ENCODE measurements around the gene ABCA12.

Gene ABCA12

DNA sequence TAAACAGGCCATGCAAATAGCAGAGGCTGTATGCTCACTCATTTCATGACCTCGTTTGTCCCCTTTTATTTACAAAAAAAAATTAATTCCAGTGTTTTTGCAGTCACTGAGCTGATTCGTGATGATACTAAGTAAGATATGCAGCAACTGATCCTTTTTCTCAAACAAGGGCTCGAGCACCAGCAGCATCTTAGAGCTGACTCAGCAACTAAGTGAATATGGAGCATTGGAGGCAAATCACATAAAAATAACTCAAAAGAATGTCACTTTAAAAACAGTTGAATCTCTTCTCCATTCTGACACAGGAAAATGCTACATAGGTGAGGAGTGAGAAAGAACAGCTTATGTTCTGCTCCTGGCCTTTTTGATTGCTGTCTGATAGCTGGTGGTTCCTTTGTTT is 152.8 kb downstream of the ABCA12 start:
- no peak for TF ChIP-seq TCF12 (IDR thresholded peaks at IDR 0.05; ENCODE audit: low read depth)
- TF ChIP-seq CEBPB (IDR thresholded peaks at IDR 0.05), result no peak
- TF ChIP-seq CREB1 (IDR thresholded peaks at IDR 0.05; ENCODE audit: low read depth), result no peak
- TF ChIP-seq RAD21 (IDR thresholded peaks at IDR 0.05; ENCODE audit: low read depth), result no peak
- TF ChIP-seq, protein P1, sequence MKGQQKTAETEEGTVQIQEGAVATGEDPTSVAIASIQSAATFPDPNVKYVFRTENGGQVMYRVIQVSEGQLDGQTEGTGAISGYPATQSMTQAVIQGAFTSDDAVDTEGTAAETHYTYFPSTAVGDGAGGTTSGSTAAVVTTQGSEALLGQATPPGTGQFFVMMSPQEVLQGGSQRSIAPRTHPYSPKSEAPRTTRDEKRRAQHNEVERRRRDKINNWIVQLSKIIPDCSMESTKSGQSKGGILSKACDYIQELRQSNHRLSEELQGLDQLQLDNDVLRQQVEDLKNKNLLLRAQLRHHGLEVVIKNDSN (IDR thresholded peaks at IDR 0.05), result no peak
- TF ChIP-seq EP300 (IDR thresholded peaks at IDR 0.05; ENCODE audit: borderline replicate concordance), result no peak
- TF ChIP-seq, protein P2, sequence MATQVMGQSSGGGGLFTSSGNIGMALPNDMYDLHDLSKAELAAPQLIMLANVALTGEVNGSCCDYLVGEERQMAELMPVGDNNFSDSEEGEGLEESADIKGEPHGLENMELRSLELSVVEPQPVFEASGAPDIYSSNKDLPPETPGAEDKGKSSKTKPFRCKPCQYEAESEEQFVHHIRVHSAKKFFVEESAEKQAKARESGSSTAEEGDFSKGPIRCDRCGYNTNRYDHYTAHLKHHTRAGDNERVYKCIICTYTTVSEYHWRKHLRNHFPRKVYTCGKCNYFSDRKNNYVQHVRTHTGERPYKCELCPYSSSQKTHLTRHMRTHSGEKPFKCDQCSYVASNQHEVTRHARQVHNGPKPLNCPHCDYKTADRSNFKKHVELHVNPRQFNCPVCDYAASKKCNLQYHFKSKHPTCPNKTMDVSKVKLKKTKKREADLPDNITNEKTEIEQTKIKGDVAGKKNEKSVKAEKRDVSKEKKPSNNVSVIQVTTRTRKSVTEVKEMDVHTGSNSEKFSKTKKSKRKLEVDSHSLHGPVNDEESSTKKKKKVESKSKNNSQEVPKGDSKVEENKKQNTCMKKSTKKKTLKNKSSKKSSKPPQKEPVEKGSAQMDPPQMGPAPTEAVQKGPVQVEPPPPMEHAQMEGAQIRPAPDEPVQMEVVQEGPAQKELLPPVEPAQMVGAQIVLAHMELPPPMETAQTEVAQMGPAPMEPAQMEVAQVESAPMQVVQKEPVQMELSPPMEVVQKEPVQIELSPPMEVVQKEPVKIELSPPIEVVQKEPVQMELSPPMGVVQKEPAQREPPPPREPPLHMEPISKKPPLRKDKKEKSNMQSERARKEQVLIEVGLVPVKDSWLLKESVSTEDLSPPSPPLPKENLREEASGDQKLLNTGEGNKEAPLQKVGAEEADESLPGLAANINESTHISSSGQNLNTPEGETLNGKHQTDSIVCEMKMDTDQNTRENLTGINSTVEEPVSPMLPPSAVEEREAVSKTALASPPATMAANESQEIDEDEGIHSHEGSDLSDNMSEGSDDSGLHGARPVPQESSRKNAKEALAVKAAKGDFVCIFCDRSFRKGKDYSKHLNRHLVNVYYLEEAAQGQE (IDR thresholded peaks at IDR 0.05; ENCODE audit: low read depth), result no peak
- no peak for TF ChIP-seq EGR1 (IDR thresholded peaks at IDR 0.05)
- no peak for TF ChIP-seq TEAD4 (IDR thresholded peaks at IDR 0.05)
- no peak for TF ChIP-seq NFIC (IDR thresholded peaks at IDR 0.05)
- TF ChIP-seq YY1 (IDR thresholded peaks at IDR 0.05; ENCODE audit: low read depth), result no peak
- TF ChIP-seq, protein P3, sequence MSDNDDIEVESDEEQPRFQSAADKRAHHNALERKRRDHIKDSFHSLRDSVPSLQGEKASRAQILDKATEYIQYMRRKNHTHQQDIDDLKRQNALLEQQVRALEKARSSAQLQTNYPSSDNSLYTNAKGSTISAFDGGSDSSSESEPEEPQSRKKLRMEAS (IDR thresholded peaks at IDR 0.05), result no peak
- TF ChIP-seq FOXM1 (IDR thresholded peaks at IDR 0.05; ENCODE audit: borderline replicate concordance, low read depth), result no peak
- no peak for TF ChIP-seq ZBTB7A (IDR thresholded peaks at IDR 0.05; ENCODE audit: low read depth)
- TF ChIP-seq TAF1 (IDR thresholded peaks at IDR 0.05; ENCODE audit: low read depth), result no peak

DNA sequence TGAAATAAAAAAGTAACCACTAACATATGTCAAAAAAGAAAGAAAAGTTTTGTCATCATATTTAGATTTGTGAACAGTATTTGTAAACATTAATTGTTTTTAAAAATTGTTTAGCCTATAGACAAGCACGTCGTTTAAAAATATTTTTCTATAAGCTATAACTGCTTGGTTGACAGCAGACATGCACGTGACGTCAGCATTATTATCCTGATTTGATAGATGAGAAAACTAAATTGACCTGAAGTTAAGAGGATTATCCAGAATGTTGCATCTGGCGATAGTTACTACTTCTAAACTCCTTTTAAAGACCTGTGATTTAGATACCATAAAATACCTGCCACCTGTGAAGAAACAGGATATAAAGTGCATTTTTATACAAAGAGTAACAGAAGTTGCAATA is 172.0 kb downstream of the ABCA12 start:
- TF ChIP-seq TAF1 (IDR thresholded peaks at IDR 0.05; ENCODE audit: low read depth), result no peak
- TF ChIP-seq, protein P2 (IDR thresholded peaks at IDR 0.05; ENCODE audit: low read depth), result no peak
- no peak for TF ChIP-seq NFIC (IDR thresholded peaks at IDR 0.05)
- TF ChIP-seq ZBTB7A (IDR thresholded peaks at IDR 0.05; ENCODE audit: low read depth), result no peak
- no peak for TF ChIP-seq RAD21 (IDR thresholded peaks at IDR 0.05; ENCODE audit: low read depth)
- no peak for TF ChIP-seq YY1 (IDR thresholded peaks at IDR 0.05; ENCODE audit: low read depth)
- TF ChIP-seq EGR1 (IDR thresholded peaks at IDR 0.05), result no peak
- no peak for TF ChIP-seq CEBPB (IDR thresholded peaks at IDR 0.05)
- TF ChIP-seq, protein P1 (IDR thresholded peaks at IDR 0.05), result no peak
- TF ChIP-seq CREB1 (IDR thresholded peaks at IDR 0.05; ENCODE audit: low read depth), result no peak
- TF ChIP-seq TCF12 (IDR thresholded peaks at IDR 0.05; ENCODE audit: low read depth), result no peak
- no peak for TF ChIP-seq FOXM1 (IDR thresholded peaks at IDR 0.05; ENCODE audit: borderline replicate concordance, low read depth)
- no peak for TF ChIP-seq TEAD4 (IDR thresholded peaks at IDR 0.05)
- TF ChIP-seq EP300 (IDR thresholded peaks at IDR 0.05; ENCODE audit: borderline replicate concordance), result no peak
- TF ChIP-seq, protein P3 (IDR thresholded peaks at IDR 0.05), result no peak

DNA sequence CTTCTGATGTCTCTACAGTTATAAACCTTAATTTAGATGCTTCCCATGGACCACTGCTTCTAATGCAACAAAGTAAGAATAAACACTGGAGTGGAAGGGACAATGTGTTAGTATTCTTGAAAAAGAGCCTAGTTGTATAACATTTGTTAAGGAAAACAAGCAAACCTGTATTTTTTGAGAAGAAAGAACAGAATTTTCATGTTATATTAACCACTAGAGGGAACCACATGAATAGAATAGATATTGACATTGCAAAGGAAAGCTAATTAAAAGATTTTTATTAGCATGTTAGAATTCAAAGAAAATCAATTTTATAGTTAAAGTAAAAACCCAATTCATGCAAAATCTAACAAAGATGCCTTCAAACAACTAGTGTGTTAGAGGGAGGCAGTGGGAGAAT is 177.7 kb downstream of the ABCA12 start:
- TF ChIP-seq TEAD4 (IDR thresholded peaks at IDR 0.05) (no peak), TAF1 (IDR thresholded peaks at IDR 0.05; ENCODE audit: low read depth) (no peak), TCF12 (IDR thresholded peaks at IDR 0.05; ENCODE audit: low read depth) (no peak), RAD21 (IDR thresholded peaks at IDR 0.05; ENCODE audit: low read depth) (peak; percentile 28; the same call in 1 of the 2 replicates), EGR1 (IDR thresholded peaks at IDR 0.05) (no peak), CREB1 (IDR thresholded peaks at IDR 0.05; ENCODE audit: low read depth) (no peak)

DNA sequence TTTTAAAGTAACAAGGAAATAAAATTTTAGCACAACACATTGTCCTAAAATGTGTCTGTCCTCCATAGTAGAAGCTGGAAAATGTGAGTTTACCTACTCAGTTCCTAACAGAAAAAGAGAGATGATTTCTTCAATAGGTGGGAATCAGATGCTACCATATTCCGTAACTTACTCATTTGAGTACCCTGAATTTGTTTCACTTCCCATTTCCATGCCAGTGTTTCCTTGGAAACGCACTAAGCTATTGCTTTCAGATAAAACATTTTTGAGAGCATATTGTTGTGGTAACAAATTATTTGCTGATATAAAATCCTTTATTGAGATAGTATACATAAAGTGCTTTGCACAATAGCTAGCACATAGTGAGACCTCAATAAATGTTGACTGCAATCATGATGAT is 191.5 kb downstream of the ABCA12 start:
- TF ChIP-seq TCF12 (IDR thresholded peaks at IDR 0.05; ENCODE audit: low read depth), result no peak
- TF ChIP-seq NFIC (IDR thresholded peaks at IDR 0.05), result no peak
- no peak for TF ChIP-seq TAF1 (IDR thresholded peaks at IDR 0.05; ENCODE audit: low read depth)
- TF ChIP-seq TEAD4 (IDR thresholded peaks at IDR 0.05), result no peak
- TF ChIP-seq, protein P3 (IDR thresholded peaks at IDR 0.05), result no peak

DNA sequence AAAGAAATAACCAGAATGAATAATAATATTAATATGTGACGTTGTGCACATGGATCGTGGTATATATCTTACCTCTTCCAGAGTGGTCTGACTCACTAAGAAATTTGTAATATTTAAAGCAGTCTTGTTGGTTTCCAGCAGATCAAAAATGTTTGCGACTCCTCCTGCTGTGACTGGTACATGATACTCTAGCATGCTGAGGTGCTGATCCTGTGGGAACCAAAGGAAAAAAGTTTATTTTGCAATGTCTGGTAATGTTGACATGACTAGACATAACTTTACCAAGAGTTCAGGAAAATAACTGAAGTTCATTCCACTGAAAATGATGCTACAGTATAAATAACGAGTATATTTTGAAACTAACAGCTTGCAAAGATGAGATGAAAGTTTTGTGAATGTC is 204.4 kb downstream of the ABCA12 start:
- TF ChIP-seq, protein P2 (IDR thresholded peaks at IDR 0.05; ENCODE audit: low read depth), result no peak
- no peak for TF ChIP-seq YY1 (IDR thresholded peaks at IDR 0.05; ENCODE audit: low read depth)
- TF ChIP-seq CEBPB (IDR thresholded peaks at IDR 0.05), result no peak
- TF ChIP-seq, protein P3 (IDR thresholded peaks at IDR 0.05), result no peak
- no peak for TF ChIP-seq RAD21 (IDR thresholded peaks at IDR 0.05; ENCODE audit: low read depth)
- TF ChIP-seq FOXM1 (IDR thresholded peaks at IDR 0.05; ENCODE audit: borderline replicate concordance, low read depth), result no peak
- TF ChIP-seq EP300 (IDR thresholded peaks at IDR 0.05; ENCODE audit: borderline replicate concordance), result no peak
- no peak for TF ChIP-seq CREB1 (IDR thresholded peaks at IDR 0.05; ENCODE audit: low read depth)
- TF ChIP-seq EGR1 (IDR thresholded peaks at IDR 0.05), result no peak
- TF ChIP-seq TCF12 (IDR thresholded peaks at IDR 0.05; ENCODE audit: low read depth), result no peak
- no peak for TF ChIP-seq TAF1 (IDR thresholded peaks at IDR 0.05; ENCODE audit: low read depth)

Measured in Ishikawa (cell line).